T-helper 22 cell (primary cell): Measurements from ENCODE around the gene PRKCD.
A peak's percentile ranks its signal among the peaks of the same experiment; 100 is the strongest.

ENCODE experiments used
- DNase-seq: peaks from one replicate; pipeline ENCODE4 v3.0.0-alpha.2; 2020; ENCODE audit warnings: low read depth

Gene PRKCD

GRCh38 chr3:53155760-53156159 lies 5.2 kb upstream of the PRKCD start:
- DNase-seq: no peak

GRCh38 chr3:53156368-53156834 lies 4.6 kb upstream of the PRKCD start:
- DNase-seq: no peak

GRCh38 chr3:53157974-53158580 lies 2.9 kb upstream of the PRKCD start:
- no peak for DNase-seq

- no peak for DNase-seq
These were observed 2.2 kb upstream of the PRKCD start for GRCh38 chr3:53158765-53159155.

GRCh38 chr3:53159156-53160060 lies 1.6 kb upstream of the PRKCD start:
- DNase-seq: no peak

GRCh38 chr3:53160061-53160659 lies 849 bp upstream of the PRKCD start:
- no peak for DNase-seq

- no peak for DNase-seq
These were observed 426 bp downstream of the PRKCD start for GRCh38 chr3:53161450-53161819.

- peak; percentile 20 for DNase-seq
These were observed 1.0 kb downstream of the PRKCD start for GRCh38 chr3:53161820-53162671.

GRCh38 chr3:53162672-53163443 lies 1.8 kb downstream of the PRKCD start:
- no peak for DNase-seq

- DNase-seq: no peak
These were observed 2.7 kb downstream of the PRKCD start for GRCh38 chr3:53163444-53164387.

GRCh38 chr3:53164911-53165310 lies 3.9 kb downstream of the PRKCD start:
- DNase-seq: no peak

GRCh38 chr3:53166206-53166605 lies 5.2 kb downstream of the PRKCD start:
- DNase-seq: no peak

- DNase-seq: no peak
These were observed 5.8 kb downstream of the PRKCD start for GRCh38 chr3:53166781-53167291.

- DNase-seq: no peak
These were observed 6.6 kb downstream of the PRKCD start for GRCh38 chr3:53167418-53168174.

GRCh38 chr3:53168175-53168923 lies 7.3 kb downstream of the PRKCD start:
- no peak for DNase-seq

GRCh38 chr3:53169045-53169831 lies 8.2 kb downstream of the PRKCD start:
- no peak for DNase-seq

- no peak for DNase-seq
These were observed 8.9 kb downstream of the PRKCD start for GRCh38 chr3:53169832-53170324.
